Gastroesophageal sphincter (tissue), 4 donors: ENCODE results near the gene MT1X. TPM values are rescaled to one million over a fixed set of nuclear protein-coding genes. Genes with fewer than 3 reads are reported as not detected.

Experiments used
- ATAC-seq: fragments of 150-250 bp; one replicate; pipeline ENCODE4 v1.9.1; 2016; ENCODE audit warnings: mild to moderate bottlenecking, moderate library complexity
- H3K27ac ChIP-seq, 4 donors: fragments of 200-600 bp; sonication (generic) in 3 of 4; 1 replicate in 3 of 4; 2 replicates in 1 of 4; pipeline ENCODE4 v1.5.1; 2016 to 2019
- H3K27me3 ChIP-seq: fragments of 200-600 bp; sonication (generic); one replicate; pipeline ENCODE4 v1.5.1; 2019
- H3K36me3 ChIP-seq, 2 donors: fragments of 200-600 bp; sonication (generic); one replicate each; pipeline ENCODE4 v1.5.1; 2019; ENCODE audit warnings: control low read depth in 1 of 2
- H3K4me1 ChIP-seq, 3 donors: fragments of 200-600 bp; sonication (generic); 1 replicate in 2 of 3; 2 replicates in 1 of 3; pipeline ENCODE4 v1.5.1; 2016 to 2019; ENCODE audit warnings: control low read depth in 2 of 3
- H3K4me3 ChIP-seq, 2 donors: fragments of 200-600 bp; sonication (generic); one replicate each; pipeline ENCODE4 v1.5.1; 2019; ENCODE audit warnings: mild to moderate bottlenecking in 1 of 2, moderate library complexity in 1 of 2
- H3K9me3 ChIP-seq, 3 donors: fragments of 200-600 bp; sonication (generic); one replicate each; pipeline ENCODE4 v1.5.1; 2017 to 2019; ENCODE audit warnings: control low read depth in 2 of 3
- EP300 ChIP-seq: sonication (generic); formaldehyde crosslinking; IDR thresholded peaks from one replicate; pipeline ENCODE4 v1.6.1; 2017; ENCODE audit warnings: antibody characterized with exemption, mild to moderate bottlenecking
- POLR2A ChIP-seq, 2 donors: fragments of 450-650 bp; IDR thresholded peaks; one replicate each; pipeline ENCODE4 v1.6.1; 2017; ENCODE audit warnings: antibody characterized with exemption in 2 of 2, mild to moderate bottlenecking in 2 of 2, moderate library complexity in 1 of 2
- POLR2AphosphoS5 ChIP-seq: sonication (generic); formaldehyde crosslinking; IDR thresholded peaks from one replicate; pipeline ENCODE4 v1.6.1; 2017; ENCODE audit warnings: antibody characterized with exemption
- WGBS, 2 donors: methylation state at CpG; one replicate each; pipeline ENCODE4 v1.1.5; 2018; ENCODE audit warnings: low coverage in 1 of 2; 5-methylcytosine and 5-hydroxymethylcytosine counted together
- total RNA-seq, 4 donors: library from RNA; depleted of rRNA; stranded (reverse); fragments of >200 nt; gene quantifications; one replicate each; pipeline ENCODE4 v1.1.0, GENCODE V29; 2016
- TF ChIP-seq, protein P1 (sequence below), 4 experiments: fragments of 200-600 bp in 2 of 4; fragments of 450-650 bp in 2 of 4; sonication (generic) in 1 of 4; IDR thresholded peaks; one replicate each; pipeline ENCODE4 v1.5.1; 2017 to 2019; ENCODE audit warnings: antibody characterized with exemption in 4 of 4, mild to moderate bottlenecking in 2 of 4, moderate library complexity in 2 of 4

MT1X gene
- total RNA-seq, 4 donors from 2014 or later: 265 to 685 (median 330) TPM

DNA sequence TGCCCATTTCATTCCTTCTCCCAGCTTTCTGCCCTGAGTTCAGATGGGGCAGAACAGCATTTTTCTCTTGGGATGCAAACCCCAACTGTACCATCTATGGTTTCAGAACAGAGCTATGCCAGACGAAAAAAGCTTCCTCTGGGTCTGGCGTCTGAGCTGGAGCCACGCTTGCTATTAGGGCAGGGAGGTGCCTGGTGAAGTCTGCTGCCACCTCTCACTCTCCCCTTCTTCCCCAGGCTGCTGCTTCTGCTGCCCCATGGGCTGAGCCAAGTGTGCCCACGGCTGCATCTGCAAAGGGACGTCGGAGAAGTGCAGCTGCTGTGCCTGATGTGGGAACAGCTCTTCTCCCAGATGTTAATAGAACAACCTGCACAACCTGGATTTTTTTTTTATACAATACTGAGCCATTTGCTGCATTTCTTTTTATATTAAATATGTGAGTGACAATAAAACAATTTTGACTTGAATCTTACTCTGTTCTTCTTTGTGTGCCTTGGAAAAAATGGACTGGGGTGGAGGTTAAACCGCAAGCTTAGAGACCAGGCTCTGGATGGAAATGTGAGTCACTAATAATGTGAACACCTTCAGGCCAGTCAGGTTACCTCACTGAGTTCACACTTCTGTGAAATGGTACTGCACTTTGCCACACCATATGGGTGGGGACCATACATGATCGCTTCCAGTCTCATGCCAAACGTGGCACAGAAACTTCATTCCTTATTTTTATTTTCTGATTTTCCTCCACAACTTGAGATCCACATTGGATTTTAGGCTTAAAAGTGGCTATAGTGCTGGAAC is 45.5 kb upstream of the MT1X start:
- no peak overlapping the region for H3K4me3 ChIP-seq
- H3K4me1 ChIP-seq: peaks cover 0 to 47% (median 16%) of the 10 kb centered on the region in 3 donors
- TF ChIP-seq POLR2A (IDR thresholded peaks at IDR 0.05) (no peak), EP300 (no peak), POLR2AphosphoS5 (no peak)
- TF ChIP-seq, protein P1, sequence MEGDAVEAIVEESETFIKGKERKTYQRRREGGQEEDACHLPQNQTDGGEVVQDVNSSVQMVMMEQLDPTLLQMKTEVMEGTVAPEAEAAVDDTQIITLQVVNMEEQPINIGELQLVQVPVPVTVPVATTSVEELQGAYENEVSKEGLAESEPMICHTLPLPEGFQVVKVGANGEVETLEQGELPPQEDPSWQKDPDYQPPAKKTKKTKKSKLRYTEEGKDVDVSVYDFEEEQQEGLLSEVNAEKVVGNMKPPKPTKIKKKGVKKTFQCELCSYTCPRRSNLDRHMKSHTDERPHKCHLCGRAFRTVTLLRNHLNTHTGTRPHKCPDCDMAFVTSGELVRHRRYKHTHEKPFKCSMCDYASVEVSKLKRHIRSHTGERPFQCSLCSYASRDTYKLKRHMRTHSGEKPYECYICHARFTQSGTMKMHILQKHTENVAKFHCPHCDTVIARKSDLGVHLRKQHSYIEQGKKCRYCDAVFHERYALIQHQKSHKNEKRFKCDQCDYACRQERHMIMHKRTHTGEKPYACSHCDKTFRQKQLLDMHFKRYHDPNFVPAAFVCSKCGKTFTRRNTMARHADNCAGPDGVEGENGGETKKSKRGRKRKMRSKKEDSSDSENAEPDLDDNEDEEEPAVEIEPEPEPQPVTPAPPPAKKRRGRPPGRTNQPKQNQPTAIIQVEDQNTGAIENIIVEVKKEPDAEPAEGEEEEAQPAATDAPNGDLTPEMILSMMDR (IDR thresholded peaks at IDR 0.05): no peak
- H3K36me3 ChIP-seq: no peaks in the 10 kb centered on the region
- H3K27me3 ChIP-seq: peaks cover 92% of the 10 kb centered on the region
- H3K27ac ChIP-seq: no peak overlapping the region
- ATAC-seq: no peak
- 67 to 72% methylated on average over 4 to 6 of the region's 9 CpGs for WGBS, 2 donors
- no peaks in the 10 kb centered on the region for H3K9me3 ChIP-seq

DNA sequence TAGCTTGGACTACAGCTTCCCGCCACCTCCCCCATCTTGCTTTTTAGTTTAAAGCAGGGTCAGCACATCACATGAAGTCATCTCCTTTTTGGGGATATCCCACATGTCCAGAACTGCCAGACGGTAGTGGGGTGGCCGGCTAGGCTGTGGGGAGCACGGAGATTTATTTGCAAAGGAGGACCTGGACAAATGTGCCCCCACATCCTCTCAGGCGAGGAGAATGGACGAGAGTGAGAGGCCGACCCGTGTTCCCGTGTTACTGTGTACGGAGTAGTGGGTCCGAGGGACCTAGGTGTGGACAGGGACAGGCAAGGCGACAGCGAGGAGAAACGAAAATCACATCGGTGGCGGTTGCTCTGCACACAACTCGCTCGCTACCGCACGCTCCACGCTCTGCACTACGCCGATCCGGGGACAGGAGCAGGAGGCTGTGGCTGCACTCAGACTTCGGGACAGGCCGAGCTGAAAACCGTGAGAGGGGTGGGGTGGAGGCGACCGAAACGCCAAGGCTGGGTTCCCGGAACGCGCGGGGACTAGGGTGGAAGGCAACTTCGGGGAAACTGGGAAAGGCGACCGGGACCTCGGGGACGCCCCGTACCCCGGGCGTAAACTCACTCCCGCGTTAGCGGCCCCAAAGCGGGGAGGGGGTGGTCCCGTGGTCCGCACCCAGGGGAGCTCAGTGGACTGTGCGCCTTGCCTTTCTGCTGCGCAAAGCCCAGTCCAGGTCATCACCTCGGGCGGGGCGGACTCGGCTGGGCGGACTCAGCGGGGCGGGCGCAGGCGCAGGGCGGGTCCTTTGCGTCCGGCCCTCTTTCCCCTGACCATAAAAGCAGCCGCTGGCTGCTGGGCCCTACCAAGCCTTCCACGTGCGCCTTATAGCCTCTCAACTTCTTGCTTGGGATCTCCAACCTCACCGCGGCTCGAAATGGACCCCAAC is 44.2 kb upstream of the MT1X start, which contains the start of gene MT1A:
Gene MT1A, plus strand, starts transcription at position 853 of the 937 bp plus-strand sequence. Its CDS starts 73 bp downstream, at position 926.
- Histone ChIP-seq H3K27ac (peak within 1 kb of the TSS in 3 of 4 donors; percentile 56 to 79 (median 72)), H3K36me3 (no peaks in the 10 kb centered on the region), H3K9me3 (no peaks in the 10 kb centered on the region), H3K4me1 (peaks cover 0 to 41% (median 16%) of the 10 kb centered on the region in 3 donors), H3K4me3 (peak within 1 kb of the TSS; percentile 21 to 52), H3K27me3 (peaks cover 91% of the 10 kb centered on the region)
- ATAC-seq: peak; percentile 84
- peak; percentile 27 to 38 for TF ChIP-seq POLR2A (IDR thresholded peaks at IDR 0.05)
- TF ChIP-seq POLR2AphosphoS5: peak; percentile 71
- no peak for TF ChIP-seq EP300
- TF ChIP-seq, protein P1 (IDR thresholded peaks at IDR 0.05): no peak
- 13 to 20% methylated on average over 10 to 18 of the region's 68 CpGs for WGBS, 2 donors

DNA sequence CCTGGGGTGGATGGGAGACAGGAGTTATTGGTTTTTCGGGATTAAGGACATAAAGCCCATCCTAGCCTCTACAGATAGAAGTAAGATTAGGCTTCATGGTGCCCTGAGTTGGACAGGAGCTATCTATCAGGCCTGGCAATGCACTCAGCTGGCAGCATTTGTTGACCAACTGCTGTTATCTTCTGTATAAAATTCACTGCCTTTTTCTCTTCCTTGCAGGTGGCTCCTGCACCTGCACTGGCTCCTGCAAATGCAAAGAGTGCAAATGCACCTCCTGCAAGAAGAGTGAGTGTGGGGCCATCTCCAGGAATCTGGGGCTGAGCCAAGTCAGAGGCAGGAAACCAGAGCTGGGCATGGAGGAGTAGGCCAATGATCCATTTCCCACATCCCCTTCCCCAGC is 43.2 kb upstream of the MT1X start:
- H3K27ac ChIP-seq: peak overlapping the region in 1 of 4 donors; percentile 79
- H3K36me3 ChIP-seq: no peaks in the 10 kb centered on the region
- H3K9me3 ChIP-seq: no peaks in the 10 kb centered on the region
- 80% methylated on average over 1 of the region's 1 CpG; no CpG with 5 or more reads in 1 of the 2 donors for WGBS, 2 donors
- no peak for ATAC-seq
- TF ChIP-seq POLR2AphosphoS5 (no peak), EP300 (no peak), POLR2A (IDR thresholded peaks at IDR 0.05) (no peak)
- TF ChIP-seq, protein P1 (IDR thresholded peaks at IDR 0.05): no peak
- H3K4me3 ChIP-seq: no peak overlapping the region
- H3K27me3 ChIP-seq: peaks cover 91% of the 10 kb centered on the region
- peaks cover 0 to 50% (median 23%) of the 10 kb centered on the region in 3 donors for H3K4me1 ChIP-seq

DNA sequence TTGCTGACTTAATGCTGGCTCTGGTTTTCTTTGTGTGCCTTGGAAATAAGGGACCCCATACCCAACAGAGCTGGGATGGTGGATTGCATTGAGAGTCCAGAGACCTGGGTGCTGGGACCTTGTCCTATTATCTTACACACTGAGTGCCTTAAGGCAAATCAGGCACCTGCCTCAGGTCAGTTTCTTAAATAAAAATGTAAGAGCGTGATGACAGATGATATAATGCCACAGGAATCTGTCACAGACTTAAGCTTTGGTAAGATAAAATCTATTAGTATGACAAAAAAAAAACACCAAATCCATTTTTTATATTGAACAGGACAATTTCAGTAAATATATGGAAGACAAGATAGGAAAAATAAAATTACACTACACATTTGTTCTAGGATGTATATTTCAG is 42.2 kb upstream of the MT1X start:
- H3K36me3 ChIP-seq: no peaks in the 10 kb centered on the region
- 85 to 86% methylated on average over 1 of the region's 1 CpG for WGBS, 2 donors
- H3K4me3 ChIP-seq: no peak overlapping the region
- no peak for ATAC-seq
- H3K27ac ChIP-seq: no peak overlapping the region
- no peaks in the 10 kb centered on the region for H3K9me3 ChIP-seq
- peaks cover 91% of the 10 kb centered on the region for H3K27me3 ChIP-seq
- peaks cover 0 to 48% (median 23%) of the 10 kb centered on the region in 3 donors for H3K4me1 ChIP-seq
- TF ChIP-seq EP300 (no peak), POLR2A (IDR thresholded peaks at IDR 0.05) (no peak), POLR2AphosphoS5 (no peak)
- TF ChIP-seq, protein P1 (IDR thresholded peaks at IDR 0.05): no peak
